GM19467 (cell line): ENCODE measurements around the gene SERAC1.

Source experiments
- ATAC-seq: cut with Tn5 transposase; IDR thresholded peaks from one replicate; pipeline ENCODE4 v1.9.1; 2021; ENCODE audit warnings: mild to moderate bottlenecking, moderate library complexity; ENCODE audit not compliant: unreplicated experiment

The SERAC1 gene

GRCh38 chr6:158083455-158084325 is 84.4 kb downstream of the SERAC1 start:
- ATAC-seq: no peak

GRCh38 chr6:158081657-158081935 is 86.5 kb downstream of the SERAC1 start:
- no peak for ATAC-seq

GRCh38 chr6:158080849-158081656 is 87.0 kb downstream of the SERAC1 start:
- no peak for ATAC-seq

- ATAC-seq: no peak
Measured at GRCh38 chr6:158078320-158078719, 89.7 kb downstream of the SERAC1 start.

- no peak for ATAC-seq
Measured at GRCh38 chr6:158077676-158078075, 90.4 kb downstream of the SERAC1 start.

GRCh38 chr6:158076548-158076947 is 91.5 kb downstream of the SERAC1 start:
- no peak for ATAC-seq

- ATAC-seq: no peak
Measured at GRCh38 chr6:158073776-158074175, 94.3 kb downstream of the SERAC1 start.

- no peak for ATAC-seq
Measured at GRCh38 chr6:158072083-158072721, 95.9 kb downstream of the SERAC1 start.

- ATAC-seq: no peak
Measured at GRCh38 chr6:158071121-158072082, 96.7 kb downstream of the SERAC1 start.

- ATAC-seq: no peak
Measured at GRCh38 chr6:158070513-158070912, 97.5 kb downstream of the SERAC1 start.

- ATAC-seq: no peak
Measured at GRCh38 chr6:158069800-158070195, 98.3 kb downstream of the SERAC1 start.

GRCh38 chr6:158068893-158069799 is 98.9 kb downstream of the SERAC1 start:
- no peak for ATAC-seq

GRCh38 chr6:158068156-158068892 is 99.7 kb downstream of the SERAC1 start:
- ATAC-seq: no peak

GRCh38 chr6:158067436-158068015 is 100.5 kb downstream of the SERAC1 start:
- no peak for ATAC-seq

- ATAC-seq: no peak
Measured at GRCh38 chr6:158066136-158066781, 101.8 kb downstream of the SERAC1 start.

GRCh38 chr6:158064725-158065251 is 103.3 kb downstream of the SERAC1 start:
- no peak for ATAC-seq

GRCh38 chr6:158063736-158064135 is 104.3 kb downstream of the SERAC1 start:
- no peak for ATAC-seq
